Measurements from ENCODE around the gene HSPA1L.
"Not testable (repeated sequence)": the region's sequence is repeated elsewhere in the genome, so short reads cannot be mapped to it uniquely, and the experiment has no call there.

The HSPA1L gene

DNA sequence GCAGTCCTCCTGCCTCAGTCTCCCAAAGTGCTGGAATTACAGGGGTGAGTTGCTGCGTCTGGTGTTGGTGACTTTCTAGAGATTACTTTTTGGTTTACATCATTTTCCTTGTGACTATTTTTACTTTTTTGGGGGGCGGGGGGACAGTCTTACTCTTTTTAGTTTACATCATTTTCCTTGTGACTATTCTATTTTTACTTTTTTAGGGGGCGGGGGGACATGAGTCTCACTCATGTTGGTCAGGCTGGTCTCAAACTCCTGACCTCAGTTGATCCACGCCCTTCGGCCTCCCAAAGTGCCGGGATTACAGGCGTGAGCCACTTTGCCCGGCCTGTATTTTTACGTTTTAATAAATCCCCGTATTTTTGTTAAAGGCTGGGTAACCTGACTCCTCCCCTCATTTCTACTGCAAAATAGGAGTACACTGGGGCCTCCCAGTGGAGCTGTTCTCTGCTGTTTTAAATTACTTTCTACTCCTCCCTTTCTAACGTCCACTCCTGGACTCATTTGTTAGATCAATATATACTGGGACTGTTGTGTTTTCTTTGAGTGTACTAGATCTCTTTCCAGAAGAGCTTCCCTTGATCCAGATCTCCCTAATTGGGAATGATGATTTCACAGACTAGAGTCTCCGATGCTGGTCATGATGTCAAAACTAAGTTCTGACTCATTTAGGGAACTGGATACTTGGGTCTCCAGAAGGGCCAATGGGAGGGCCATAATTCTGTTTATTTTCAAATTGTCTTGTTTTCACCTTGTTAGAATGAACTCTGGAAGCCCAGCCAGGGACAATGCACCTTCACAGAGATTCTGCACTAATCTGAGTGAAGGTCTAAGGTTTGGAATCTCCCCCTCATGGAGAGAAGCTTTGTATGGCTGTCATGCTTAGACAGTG lies 21.6 kb upstream of the HSPA1L start:
- DNase-seq, result no peak

DNA sequence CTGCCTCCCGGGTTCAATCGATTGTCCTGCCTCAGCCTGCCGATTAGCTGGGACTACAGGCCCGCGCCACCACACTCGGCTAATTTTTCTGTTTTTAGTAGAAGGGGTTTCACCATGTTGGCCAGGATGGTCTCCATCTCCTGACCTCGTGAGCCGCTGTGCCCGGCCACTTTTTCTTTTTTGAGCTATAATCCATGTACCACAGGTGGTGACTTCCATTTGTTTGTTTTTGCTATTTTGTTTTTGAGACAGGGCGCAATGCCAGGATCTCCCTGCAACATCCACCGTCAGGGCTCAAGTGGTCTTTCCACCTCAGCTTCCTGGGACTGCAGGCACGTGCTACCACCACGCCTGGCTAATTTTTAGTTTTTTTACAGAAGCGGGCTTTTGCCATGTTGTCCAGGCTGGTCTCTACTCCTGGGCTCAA lies 21.0 kb upstream of the HSPA1L start:
- DNase-seq, result no peak

DNA sequence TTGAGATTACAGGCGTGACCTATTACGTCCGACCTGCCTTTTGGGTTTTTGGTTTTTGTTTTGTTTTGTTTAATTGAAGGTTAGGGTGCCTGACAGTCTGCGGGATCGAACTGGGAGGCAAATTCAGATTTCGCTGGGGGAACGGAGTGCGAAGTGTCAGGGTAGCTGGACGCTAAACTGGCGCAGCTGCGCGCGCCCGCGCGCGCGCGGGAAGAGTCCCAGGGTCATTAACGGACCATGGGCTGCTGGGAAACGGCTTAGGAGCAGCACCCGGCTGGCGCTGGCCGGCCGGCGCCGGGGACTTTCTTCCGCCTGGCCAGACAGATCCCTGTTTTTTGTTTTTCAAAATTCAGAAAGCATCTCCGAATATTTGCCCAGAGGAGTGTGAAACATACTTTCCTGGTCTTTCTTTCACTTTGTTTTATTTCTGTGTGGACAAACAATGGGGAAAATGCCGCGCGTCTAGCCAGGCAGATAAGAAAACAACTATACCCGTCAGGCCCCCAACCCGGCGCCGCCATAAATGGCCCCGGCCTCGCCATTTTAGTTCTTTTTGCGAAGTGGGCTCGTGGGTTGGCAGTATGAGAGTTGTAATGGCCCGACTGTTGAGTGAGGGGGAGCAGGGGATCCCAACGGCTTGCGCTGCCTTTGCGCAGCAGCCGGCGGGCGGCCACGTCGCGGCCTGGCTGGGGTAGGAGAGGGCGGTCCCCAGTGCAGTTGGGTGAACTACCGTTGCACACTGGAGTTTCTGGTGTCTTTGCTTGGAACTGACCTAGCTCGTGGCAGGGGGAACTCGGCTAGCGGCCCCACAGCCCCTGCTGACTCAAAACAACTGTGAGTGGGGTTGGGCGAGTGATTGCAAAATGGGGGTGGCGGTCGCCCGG lies 19.5 kb upstream of the HSPA1L start:
- peak; percentile 50 to 91 for DNase-seq

DNA sequence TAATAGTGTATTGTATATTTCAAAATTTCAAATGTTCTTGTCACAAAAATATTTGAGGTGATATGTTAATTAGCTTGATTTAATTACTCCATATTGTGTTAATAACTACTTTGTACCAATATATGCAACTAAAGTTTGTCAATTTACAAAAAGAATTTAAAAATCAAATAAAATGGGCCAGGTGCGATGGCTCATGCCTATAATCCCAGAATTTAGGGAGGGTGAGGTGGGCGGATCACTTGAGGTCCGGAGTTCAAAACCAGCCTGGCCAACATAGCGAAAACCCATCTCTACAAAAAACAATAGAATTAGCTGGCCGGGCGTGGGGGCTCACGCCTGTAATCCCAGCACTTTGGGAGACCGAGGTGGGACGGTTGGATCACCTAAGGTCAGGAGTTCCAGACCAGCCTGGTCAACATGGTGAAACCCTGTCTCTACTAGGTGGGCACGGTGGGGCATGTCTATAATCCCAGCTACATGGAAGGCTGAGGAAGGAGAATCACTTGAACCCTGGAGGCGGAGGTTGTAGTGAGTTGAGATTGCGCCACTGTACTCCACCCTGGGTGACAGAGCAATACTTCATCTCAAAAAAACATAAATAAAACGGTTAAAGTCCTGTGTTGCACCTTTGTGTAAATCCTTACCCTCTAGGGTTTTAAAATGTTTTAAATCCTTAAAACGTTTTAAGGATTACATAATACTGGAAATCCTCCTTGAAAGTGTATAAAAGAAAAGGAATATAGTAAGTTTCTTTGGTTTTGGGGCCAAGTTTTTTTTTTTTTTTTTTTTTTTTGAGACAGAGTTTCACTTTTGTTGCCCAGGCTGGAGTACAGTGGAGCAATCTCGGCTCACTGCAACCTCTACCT lies 16.5 kb upstream of the HSPA1L start:
- no peak for DNase-seq

DNA sequence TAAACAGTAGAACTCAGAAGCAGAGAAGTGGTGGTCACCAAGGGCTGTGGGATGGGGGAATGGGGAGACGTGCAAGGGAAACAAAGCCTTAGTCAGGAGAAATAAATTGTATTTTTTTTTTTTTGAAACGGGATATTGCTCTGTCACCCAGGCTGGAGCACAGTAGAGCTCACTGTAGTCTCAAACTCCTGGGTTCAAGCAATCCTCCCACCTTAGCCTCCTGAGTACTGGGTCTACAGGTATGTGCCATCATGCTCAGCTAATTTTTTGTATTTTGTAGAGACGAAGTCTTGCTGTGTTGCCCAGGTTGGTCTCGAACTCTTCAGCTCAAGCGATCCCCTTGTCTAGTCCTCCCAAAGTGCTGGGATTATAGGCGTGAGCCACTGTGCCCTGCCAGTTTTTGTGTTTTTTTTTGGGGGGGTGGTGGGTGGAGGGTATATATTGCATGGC lies 15.8 kb upstream of the HSPA1L start:
- DNase-seq, result no peak

DNA sequence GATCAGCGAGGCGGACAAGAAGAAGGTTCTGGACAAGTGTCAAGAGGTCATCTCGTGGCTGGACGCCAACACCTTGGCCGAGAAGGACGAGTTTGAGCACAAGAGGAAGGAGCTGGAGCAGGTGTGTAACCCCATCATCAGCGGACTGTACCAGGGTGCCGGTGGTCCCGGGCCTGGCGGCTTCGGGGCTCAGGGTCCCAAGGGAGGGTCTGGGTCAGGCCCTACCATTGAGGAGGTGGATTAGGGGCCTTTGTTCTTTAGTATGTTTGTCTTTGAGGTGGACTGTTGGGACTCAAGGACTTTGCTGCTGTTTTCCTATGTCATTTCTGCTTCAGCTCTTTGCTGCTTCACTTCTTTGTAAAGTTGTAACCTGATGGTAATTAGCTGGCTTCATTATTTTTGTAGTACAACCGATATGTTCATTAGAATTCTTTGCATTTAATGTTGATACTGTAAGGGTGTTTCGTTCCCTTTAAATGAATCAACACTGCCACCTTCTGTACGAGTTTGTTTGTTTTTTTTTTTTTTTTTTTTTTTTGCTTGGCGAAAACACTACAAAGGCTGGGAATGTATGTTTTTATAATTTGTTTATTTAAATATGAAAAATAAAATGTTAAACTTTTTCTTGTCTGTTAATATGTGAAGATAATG lies 14.7 kb upstream of the HSPA1L start:
- DNase-seq, result peak in 1 of 2 experiments; percentile 78

DNA sequence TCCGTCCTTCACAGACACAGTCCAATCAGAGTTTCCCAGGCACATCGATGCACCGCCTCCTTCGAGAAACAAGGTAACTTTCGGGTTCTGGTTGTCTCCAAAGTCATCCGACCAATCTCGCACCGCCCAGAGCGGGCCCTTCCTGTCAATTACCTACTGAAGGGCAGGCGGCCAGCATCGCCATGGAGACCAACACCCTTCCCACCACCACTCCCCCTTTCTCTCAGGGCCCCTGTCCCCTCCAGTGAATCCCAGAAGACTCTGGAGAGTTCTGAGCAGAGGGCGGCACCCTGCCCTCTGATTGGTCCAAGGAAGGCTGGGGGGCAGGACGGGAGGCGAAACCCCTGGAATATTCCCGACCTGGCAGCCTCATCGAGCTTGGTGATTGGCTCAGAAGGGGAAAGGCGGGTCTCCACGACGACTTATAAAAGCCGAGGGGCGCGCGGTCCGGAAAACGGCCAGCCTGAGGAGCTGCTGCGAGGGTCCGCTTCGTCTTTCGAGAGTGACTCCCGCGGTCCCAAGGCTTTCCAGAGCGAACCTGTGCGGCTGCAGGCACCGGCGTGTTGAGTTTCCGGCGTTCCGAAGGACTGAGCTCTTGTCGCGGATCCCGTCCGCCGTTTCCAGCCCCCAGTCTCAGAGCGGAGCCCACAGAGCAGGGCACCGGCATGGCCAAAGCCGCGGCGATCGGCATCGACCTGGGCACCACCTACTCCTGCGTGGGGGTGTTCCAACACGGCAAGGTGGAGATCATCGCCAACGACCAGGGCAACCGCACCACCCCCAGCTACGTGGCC lies 12.4 kb upstream of the HSPA1L start, which contains the start of gene HSPA1B:
TSS of gene HSPA1B (plus strand) at position 453 of the 794 bp plus-strand sequence. CDS start at position 666, 213 bp downstream.
- DNase-seq, result peak; percentile 100

DNA sequence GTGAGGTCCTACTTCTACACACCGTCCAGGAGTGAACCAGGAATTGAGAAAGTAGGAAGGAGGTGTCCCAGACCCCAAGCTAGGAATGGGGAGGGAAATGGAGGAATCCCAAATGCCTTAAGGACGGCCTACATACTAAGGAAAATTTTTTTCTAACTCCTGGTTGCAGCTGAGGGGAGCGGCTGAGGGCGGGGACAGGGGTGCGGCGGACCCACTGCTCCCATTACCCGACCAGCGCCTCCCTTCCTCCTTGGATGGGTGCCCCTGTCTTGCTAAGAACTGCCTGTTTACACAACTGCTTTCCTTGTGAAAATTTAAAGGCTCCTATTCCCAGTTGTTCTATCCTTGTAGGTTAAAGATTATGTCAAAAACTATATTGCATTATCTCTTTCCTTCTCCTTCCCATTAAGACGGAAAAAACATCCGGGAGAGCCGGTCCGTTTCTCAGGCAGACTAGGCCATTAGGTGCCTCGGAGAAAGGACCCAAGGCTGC lies 11.8 kb upstream of the HSPA1L start:
- peak; percentile 51 to 94 for DNase-seq

DNA sequence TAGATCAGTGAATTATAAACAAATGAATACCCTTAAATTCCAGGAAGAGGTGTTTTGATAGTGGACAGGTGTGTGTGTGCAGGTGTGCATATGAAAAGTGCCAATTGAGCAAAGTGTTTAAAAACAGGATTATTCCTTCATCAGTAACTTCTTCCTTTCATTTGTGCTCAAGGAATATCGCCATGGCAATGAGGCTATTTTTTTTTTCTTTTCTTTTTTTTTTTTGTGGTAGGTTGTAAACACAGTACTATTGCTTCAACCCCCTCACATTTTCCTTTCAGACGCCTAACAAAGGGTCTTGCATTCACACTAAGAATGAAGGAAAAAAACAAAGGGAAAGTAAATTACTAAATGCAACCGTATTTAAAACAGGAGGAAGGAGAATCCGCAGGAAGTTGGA lies 10.5 kb upstream of the HSPA1L start:
- DNase-seq, result no peak

DNA sequence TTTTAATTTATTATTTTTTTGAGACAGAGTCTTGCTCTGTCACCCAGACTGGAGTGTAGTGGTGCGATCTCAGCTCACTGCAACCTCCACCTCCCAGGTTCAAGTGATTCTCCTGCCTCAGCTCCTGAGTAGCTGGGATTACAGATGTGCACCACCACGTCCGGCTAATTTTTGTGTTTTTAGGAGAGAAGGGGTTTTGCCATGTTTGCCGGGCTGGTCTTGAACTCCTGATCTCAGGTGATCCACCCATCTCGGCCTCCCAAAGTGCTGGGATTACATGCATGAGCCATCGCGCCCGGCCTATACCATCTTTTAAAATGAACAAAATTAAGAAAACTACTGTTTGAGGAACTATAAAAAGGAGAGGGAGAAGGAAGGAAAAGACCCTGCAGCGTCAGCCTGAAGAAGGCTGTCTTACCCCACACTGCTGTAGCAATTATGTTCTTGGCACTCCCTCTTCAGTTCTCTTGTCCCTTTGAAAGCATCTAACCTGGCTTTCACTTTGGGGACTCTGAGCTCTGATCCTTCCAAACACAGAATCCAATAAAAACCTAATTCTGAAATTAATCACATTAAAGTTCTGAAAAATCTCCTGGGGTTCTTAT lies 8.6 kb upstream of the HSPA1L start:
- not testable (repeated sequence) for DNase-seq

DNA sequence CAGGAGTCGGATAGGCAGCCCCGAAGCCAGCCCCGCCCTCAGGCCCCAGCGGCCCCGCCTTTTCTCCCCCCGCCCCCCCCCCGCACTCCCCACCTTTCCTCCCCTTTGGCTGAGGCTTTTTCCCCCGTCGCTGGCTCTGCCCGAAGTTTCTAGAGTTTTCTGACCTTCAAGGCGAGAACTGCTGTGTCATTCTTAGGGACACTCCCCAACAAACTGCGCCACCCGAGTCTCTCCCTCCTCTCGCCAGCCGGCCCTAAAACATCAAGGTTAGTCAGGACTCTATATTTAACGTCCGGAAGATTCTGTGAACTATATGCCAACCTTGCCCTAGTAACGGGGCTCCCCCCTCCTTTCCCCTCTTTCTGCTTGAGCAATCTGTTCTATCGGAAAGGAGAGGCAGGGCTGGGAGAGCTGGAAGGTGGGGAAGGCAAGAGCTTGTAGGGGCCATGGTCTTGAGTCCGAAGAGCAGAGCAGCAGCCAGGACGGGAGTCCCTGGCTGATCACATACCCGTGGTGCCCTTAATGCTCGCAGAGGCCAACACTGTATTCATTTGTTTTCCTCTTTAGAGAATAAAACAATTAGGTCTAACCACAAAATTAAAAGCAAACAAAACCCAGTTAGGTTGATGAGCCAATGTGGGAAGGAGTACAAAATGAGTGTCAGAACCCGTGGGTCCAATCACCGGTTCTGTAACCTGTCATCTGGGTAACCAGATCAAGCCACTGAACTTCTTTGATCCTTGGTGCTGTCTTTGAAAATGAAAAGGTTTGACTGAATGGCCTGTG lies 7.1 kb upstream of the HSPA1L start:
- DNase-seq, result peak; percentile 48 to 79

DNA sequence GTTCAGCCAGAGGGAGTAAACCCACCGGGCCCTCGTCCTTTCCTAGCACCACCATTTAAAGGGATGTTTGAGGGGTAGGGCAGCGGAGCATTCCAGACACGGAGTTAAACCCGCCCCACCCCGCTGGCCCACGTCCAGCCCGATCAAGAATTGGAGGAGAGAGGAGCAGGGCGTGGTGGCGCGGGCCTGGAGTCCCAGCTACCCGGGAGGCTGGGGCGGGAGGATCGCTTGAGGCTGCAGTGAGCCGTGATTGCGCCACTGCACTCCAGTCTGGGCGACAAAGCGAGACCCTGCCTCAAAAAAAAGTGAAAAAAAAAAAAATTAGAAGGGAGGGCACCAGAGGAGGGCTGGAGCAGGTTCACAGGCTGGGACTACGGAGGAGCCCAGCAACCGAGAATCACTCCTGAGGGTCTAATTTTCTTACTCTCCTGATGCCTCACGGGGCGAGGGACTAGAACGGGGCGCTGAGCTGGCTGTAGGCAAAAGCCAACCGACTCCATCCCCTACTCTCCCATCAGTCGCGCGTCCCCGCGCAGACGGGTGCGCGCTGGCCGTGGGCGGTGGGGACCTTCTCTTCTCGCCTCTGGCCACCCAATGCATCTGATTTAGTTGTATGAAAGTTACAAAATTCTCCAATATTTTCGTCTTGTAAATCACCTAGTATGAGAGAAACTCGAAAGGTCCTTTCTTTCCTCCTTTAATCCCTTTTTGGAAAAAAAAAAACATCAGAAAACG lies 6.4 kb upstream of the HSPA1L start:
- DNase-seq, result peak in 1 of 2 experiments; percentile 79

DNA sequence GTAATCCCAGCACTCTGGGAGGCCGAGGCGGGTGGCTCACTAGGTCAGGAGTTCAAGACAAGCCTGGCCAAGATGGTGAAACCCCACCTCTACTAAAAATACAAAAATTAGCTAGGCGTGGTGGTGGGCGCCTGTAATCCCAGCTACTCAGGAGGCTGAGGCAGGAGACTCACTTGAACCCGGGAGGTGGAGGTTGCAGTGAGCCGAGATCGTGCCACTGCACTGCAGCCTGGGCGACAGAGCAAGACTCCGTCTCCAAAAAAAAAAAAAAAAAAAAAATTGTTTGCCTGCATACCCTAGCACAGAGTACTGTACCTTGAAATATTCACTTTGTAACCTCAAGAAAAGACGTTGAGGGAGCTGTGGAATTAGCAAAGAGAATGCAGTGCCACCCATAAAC lies 5.3 kb upstream of the HSPA1L start:
- not testable (repeated sequence) for DNase-seq

DNA sequence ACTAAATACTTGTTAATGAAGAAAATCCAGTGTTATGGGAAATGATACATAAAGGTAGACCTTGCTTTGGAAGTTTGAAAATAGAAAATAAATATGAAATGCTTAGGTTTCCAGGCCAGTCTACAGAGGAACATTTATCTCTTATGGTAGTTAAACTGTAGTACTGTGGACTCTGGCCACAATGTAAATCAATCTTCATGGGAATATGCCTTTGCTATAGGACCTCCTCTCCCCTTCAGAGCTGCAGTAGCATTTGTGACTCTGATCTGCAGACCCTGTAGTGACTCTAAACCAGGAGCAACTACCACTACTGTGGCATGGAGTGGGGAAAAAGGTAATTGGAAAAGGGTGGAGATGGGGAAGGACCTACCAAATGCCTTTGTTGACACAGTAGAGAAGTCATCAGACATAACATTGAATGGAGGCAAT lies 4.8 kb upstream of the HSPA1L start:
- DNase-seq, result no peak

DNA sequence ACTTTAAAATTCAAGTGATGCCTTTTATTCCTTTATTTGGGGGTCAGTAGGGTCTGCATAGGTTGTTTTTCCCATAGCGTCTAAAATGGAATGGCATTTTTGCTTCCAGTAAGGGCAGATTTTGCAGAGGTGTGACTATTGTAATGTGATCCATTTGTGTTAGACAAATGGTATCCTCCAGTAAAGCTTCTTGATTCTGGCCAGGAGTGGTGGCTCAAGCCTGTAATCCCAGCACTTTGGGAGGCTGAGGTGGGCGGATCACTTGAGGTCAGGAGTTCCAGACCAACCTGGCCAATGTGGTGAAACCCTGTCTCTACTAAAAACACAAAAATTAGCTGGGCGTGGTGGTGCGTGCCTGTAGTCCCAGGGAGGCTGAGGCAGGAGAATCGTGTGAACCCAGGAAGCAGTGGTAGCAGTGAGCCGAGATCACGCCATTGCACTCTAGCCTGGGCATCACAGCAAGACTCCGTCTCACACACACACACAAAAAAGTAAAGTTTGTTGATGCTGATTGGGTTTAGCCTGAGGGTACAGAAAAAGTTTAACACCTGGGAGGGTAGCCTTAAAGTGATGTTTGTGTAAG lies 2.9 kb upstream of the HSPA1L start:
- not testable (repeated sequence) for DNase-seq

DNA sequence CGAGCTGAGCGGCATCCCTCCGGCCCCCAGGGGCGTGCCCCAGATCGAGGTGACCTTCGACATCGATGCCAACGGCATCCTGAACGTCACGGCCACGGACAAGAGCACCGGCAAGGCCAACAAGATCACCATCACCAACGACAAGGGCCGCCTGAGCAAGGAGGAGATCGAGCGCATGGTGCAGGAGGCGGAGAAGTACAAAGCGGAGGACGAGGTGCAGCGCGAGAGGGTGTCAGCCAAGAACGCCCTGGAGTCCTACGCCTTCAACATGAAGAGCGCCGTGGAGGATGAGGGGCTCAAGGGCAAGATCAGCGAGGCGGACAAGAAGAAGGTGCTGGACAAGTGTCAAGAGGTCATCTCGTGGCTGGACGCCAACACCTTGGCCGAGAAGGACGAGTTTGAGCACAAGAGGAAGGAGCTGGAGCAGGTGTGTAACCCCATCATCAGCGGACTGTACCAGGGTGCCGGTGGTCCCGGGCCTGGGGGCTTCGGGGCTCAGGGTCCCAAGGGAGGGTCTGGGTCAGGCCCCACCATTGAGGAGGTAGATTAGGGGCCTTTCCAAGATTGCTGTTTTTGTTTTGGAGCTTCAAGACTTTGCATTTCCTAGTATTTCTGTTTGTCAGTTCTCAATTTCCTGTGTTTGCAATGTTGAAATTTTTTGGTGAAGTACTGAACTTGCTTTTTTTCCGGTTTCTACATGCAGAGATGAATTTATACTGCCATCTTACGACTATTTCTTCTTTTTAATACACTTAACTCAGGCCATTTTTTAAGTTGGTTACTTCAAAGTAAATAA lies 2.2 kb upstream of the HSPA1L start:
- DNase-seq, result peak in 1 of 2 experiments; percentile 36

DNA sequence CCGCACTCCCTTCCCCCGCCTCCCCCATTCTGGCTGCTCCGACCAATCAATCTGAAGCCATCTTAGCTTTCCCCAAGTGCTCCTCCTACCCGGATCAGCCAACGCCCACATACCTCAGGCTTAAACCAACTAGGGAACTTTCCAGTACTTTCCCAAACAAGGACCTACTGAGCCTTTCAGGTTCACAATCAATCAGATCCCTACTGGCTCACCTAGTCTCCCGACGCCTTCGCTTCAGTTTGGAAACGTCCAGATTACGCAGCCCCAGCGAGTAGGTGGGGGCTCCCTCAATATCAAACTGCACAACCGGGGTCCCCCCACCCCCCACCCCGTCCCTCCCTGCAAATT lies 432 bp downstream of the HSPA1L start:
- DNase-seq, result peak; percentile 91 to 97

DNA sequence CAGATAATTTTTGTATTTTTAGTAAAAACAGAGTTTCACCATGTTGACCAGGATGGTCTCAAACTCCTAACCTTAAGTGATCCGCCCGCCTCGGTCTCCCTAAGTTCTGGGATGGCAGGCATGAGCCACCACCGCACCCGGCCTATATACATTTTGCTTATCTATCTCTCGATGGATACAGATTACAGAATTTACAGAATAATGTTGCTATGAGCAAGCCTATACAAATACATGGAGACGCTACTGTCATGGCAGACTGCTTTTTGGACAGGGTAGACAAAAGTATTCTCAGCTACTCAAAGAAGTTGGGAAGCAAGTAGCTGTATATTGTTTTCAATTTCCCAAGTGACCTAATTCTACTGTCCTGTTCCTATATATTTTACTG lies 1.6 kb downstream of the HSPA1L start:
- no peak for DNase-seq
